ENCODE results near the gene MAPKAP1. TPM values are rescaled to one million over a fixed set of nuclear protein-coding genes. Genes with fewer than 3 reads are reported as not detected.

The MAPKAP1 gene
- total RNA-seq, 1 donor from 2014 or later: 84.9 TPM

- no peak for ATAC-seq (ENCODE audit: low read depth)
- no peak for TF ChIP-seq CTCF (IDR thresholded peaks at IDR 0.05)
- no peaks in the 10 kb centered on the region for H3K36me3 Mint-ChIP-seq (ENCODE audit: low read depth)
- intact Hi-C loops (cut with micrococcal nuclease): loop anchor here (2.0 to 10.0 kb wide), 3 partner anchors 72 to 864 kb away; no protein-coding TSS in a partner anchor
- no peak for DNase-seq
- H3K27ac Mint-ChIP-seq: no peak overlapping the region
- ChIA-PET CTCF (interaction anchor here (1.7 kb wide), 1 partner anchor 20 kb away, joined by 4 read pairs; no protein-coding TSS in a partner anchor), POLR2A (interaction anchor here (0.9 kb wide), 1 partner anchor 20 kb away, joined by 3 read pairs; no protein-coding TSS in a partner anchor)
- H3K4me1 Mint-ChIP-seq: peaks cover 72% of the 10 kb centered on the region
- no peaks in the 10 kb centered on the region for H3K9me3 Mint-ChIP-seq
- no peaks in the 10 kb centered on the region for H3K27me3 Mint-ChIP-seq
- no peak overlapping the region for H3K4me3 Mint-ChIP-seq
Observed at GRCh38 chr9:125630436-125630835, 76.6 kb downstream of the MAPKAP1 start.

- no peaks in the 10 kb centered on the region for H3K9me3 Mint-ChIP-seq
Observed at GRCh38 chr9:125629446-125629845, 77.6 kb downstream of the MAPKAP1 start.

GRCh38 chr9:125626187-125626586 lies 80.8 kb downstream of the MAPKAP1 start:
- H3K9me3 Mint-ChIP-seq: no peaks in the 10 kb centered on the region
- H3K27me3 Mint-ChIP-seq: no peaks in the 10 kb centered on the region
- no peak for TF ChIP-seq CTCF (IDR thresholded peaks at IDR 0.05)
- peaks cover 34% of the 10 kb centered on the region for H3K4me1 Mint-ChIP-seq
- POLR2A ChIA-PET: no interaction called here
- ATAC-seq (ENCODE audit: low read depth): no peak
- no peaks in the 10 kb centered on the region for H3K36me3 Mint-ChIP-seq (ENCODE audit: low read depth)
- intact Hi-C loops (cut with micrococcal nuclease): no loop called here
- DNase-seq: no peak
- CTCF ChIA-PET: interaction anchor here (1.0 kb wide), 1 partner anchor 68 kb away, joined by 3 read pairs; no protein-coding TSS in a partner anchor
- no peak overlapping the region for H3K4me3 Mint-ChIP-seq
- H3K27ac Mint-ChIP-seq: no peak overlapping the region

More at GRCh38 chr9:125629446-125629845, 77.6 kb downstream of the MAPKAP1 start:
- ChIA-PET POLR2A (interaction anchor here (0.9 kb wide), 1 partner anchor 21 kb away, joined by 3 read pairs; no protein-coding TSS in a partner anchor), CTCF (interaction anchor here (0.6 to 1.7 kb wide), 2 partner anchors 21 to 76 kb away, joined by 3 to 4 read pairs; no protein-coding TSS in a partner anchor)
- Mint-ChIP-seq H3K36me3 (ENCODE audit: low read depth) (no peaks in the 10 kb centered on the region), H3K27me3 (no peaks in the 10 kb centered on the region), H3K4me1 (peaks cover 63% of the 10 kb centered on the region), H3K27ac (no peak overlapping the region), H3K4me3 (no peak overlapping the region)
- intact Hi-C loops (cut with micrococcal nuclease): no loop called here
- TF ChIP-seq CTCF (IDR thresholded peaks at IDR 0.05): no peak
- DNase-seq: no peak
- no peak for ATAC-seq (ENCODE audit: low read depth)

- Mint-ChIP-seq H3K4me1 (peaks cover 2% of the 10 kb centered on the region), H3K9me3 (no peaks in the 10 kb centered on the region)
- intact Hi-C loops (cut with micrococcal nuclease): no loop called here
Observed at GRCh38 chr9:125621170-125621569, 85.8 kb downstream of the MAPKAP1 start.

GRCh38 chr9:125620216-125620615 lies 86.8 kb downstream of the MAPKAP1 start:
- CTCF ChIA-PET: no interaction called here
- ATAC-seq (ENCODE audit: low read depth): no peak
- intact Hi-C loops (cut with micrococcal nuclease): no loop called here
- H3K9me3 Mint-ChIP-seq: no peaks in the 10 kb centered on the region
- no peaks in the 10 kb centered on the region for H3K36me3 Mint-ChIP-seq (ENCODE audit: low read depth)
- no peak overlapping the region for H3K4me3 Mint-ChIP-seq
- DNase-seq: no peak
- no peaks in the 10 kb centered on the region for H3K27me3 Mint-ChIP-seq
- H3K4me1 Mint-ChIP-seq: peaks cover 6% of the 10 kb centered on the region
- POLR2A ChIA-PET: no interaction called here
- TF ChIP-seq CTCF (IDR thresholded peaks at IDR 0.05): no peak
- H3K27ac Mint-ChIP-seq: no peak overlapping the region

More at GRCh38 chr9:125621170-125621569, 85.8 kb downstream of the MAPKAP1 start:
- Mint-ChIP-seq H3K36me3 (ENCODE audit: low read depth) (no peaks in the 10 kb centered on the region), H3K4me3 (no peak overlapping the region), H3K27me3 (no peaks in the 10 kb centered on the region), H3K27ac (no peak overlapping the region)
- CTCF ChIA-PET: no interaction called here
- ATAC-seq (ENCODE audit: low read depth) (no peak), DNase-seq (no peak)
- POLR2A ChIA-PET: no interaction called here
- no peak for TF ChIP-seq CTCF (IDR thresholded peaks at IDR 0.05)
